CD4-positive, alpha-beta T cell treated with Interleukin-17A for 4 hours (primary cell): Measurements from ENCODE around the gene MED15.
"Not testable (repeated sequence)": the region's sequence is repeated elsewhere in the genome, so short reads cannot be mapped to it uniquely, and the experiment has no call there.

Experiments
- DNase-seq: peaks from one replicate; pipeline ENCODE4 v3.0.0-alpha.2; 2020; ENCODE audit warnings: mixed read lengths

MED15 gene

GRCh38 chr22:20484948-20485683, 22.3 kb upstream of the MED15 start:
- DNase-seq, result no peak

- no peak for DNase-seq
Measured at GRCh38 chr22:20486229-20486628, 21.2 kb upstream of the MED15 start.

- no peak for DNase-seq
Measured at GRCh38 chr22:20487715-20488114, 19.7 kb upstream of the MED15 start.

GRCh38 chr22:20488946-20489345, 18.5 kb upstream of the MED15 start:
- no peak for DNase-seq

GRCh38 chr22:20490183-20490940, 17.0 kb upstream of the MED15 start:
- no peak for DNase-seq

GRCh38 chr22:20490941-20491307, 16.5 kb upstream of the MED15 start:
- DNase-seq, result no peak

GRCh38 chr22:20491346-20491745, 16.1 kb upstream of the MED15 start:
- no peak for DNase-seq

- DNase-seq, result peak; percentile 51
Measured at GRCh38 chr22:20494978-20495860, 12.2 kb upstream of the MED15 start, which contains the start of gene KLHL22. Gene KLHL22, minus strand, starts transcription at chr22:20495795. Its CDS starts 6,584 bp downstream, at chr22:20489211.

- DNase-seq, result peak; percentile 93
Measured at GRCh38 chr22:20495861-20496681, 11.3 kb upstream of the MED15 start.

- DNase-seq, result no peak
Measured at GRCh38 chr22:20497426-20497825, 10.0 kb upstream of the MED15 start.

GRCh38 chr22:20498913-20499312, 8.5 kb upstream of the MED15 start:
- DNase-seq, result no peak

GRCh38 chr22:20499769-20500168, 7.6 kb upstream of the MED15 start:
- DNase-seq, result no peak

- DNase-seq, result no peak
Measured at GRCh38 chr22:20503816-20504215, 3.6 kb upstream of the MED15 start.

GRCh38 chr22:20504293-20504922, 3.0 kb upstream of the MED15 start:
- DNase-seq, result not testable (repeated sequence)

GRCh38 chr22:20506543-20507252, 712 bp upstream of the MED15 start:
- no peak for DNase-seq

GRCh38 chr22:20508067-20508755, 801 bp downstream of the MED15 start:
- not testable (repeated sequence) for DNase-seq

GRCh38 chr22:20508815-20509271, 1.4 kb downstream of the MED15 start:
- DNase-seq, result no peak

GRCh38 chr22:20509344-20510047, 2.1 kb downstream of the MED15 start:
- peak; percentile 77 for DNase-seq

GRCh38 chr22:20510811-20511577, 3.6 kb downstream of the MED15 start:
- no peak for DNase-seq
